ENCODE measurements around the gene BTG3. TPM values are rescaled to one million over a fixed set of nuclear protein-coding genes. Genes with fewer than 3 reads are reported as not detected.

The BTG3 gene
- total RNA-seq, 6 experiments from 2014 or later: 1.1 to 14.3 (median 5.6) TPM

DNA sequence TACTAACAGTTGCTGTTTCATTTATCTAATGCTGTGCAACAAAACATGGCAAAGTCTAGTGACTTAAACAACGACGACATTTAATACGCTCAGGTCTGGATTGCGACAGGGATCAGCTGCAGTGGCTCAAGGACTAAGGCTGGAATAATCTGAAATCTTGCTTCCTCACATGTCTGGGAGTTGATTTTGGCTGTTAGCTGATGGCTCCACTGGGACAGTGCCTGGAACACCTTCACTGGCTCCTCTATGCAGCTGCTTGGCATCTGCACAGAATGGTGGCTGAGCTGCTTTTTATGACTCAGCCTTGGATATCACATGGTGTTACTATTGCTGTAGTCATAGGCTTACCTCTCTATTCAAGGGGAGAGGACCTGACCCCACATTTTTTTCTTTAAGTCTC lies 24.0 kb upstream of the BTG3 start:
- intact Hi-C loops (cut with DNase I): no loop called here
- no peaks in the 10 kb centered on the region for H3K27me3 ChIP-seq
- ATAC-seq: no peak

DNA sequence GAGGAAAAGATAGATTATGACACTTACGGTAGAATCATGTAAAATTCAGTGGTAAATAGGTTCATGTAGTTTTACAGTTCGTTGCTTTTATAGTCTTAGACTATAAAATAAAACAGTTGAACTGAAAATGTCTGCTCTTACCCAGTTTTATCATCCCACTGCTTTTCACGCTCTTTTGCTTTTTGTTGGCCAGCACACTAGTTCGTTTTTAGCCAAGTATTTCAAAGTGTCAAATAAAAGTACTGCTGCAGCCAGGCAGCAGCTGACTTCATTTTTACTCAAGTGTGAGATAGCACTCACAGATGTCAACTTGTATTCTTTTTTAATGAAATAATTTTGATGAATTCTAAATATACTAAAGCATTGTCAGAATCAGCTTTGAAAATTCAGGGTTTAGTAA lies 18.5 kb upstream of the BTG3 start:
- no peaks in the 10 kb centered on the region for H3K36me3 ChIP-seq
- H3K27me3 ChIP-seq: no peaks in the 10 kb centered on the region
- 62% methylated on average over 4 of the region's 4 CpGs for WGBS (ENCODE audit: insufficient coverage, low coverage, low lambda C conversion rate, missing lambda C conversion rate)
- no peaks in the 10 kb centered on the region for H3K4me1 ChIP-seq
- no peaks in the 10 kb centered on the region for H3K9me3 ChIP-seq
- intact Hi-C loops (cut with DNase I): no loop called here
- DNase-seq (no peak), ATAC-seq (no peak)
- no peak overlapping the region for H3K4me3 ChIP-seq
- TF ChIP-seq CTCF (IDR thresholded peaks at IDR 0.05): no peak
- no peak overlapping the region for H3K27ac ChIP-seq

More for the DNA sequence above, 24.0 kb upstream of the BTG3 start:
- 70% methylated on average over 4 of the region's 4 CpGs for WGBS (ENCODE audit: insufficient coverage, low coverage, low lambda C conversion rate, missing lambda C conversion rate)
- no peak for TF ChIP-seq POLR2A (IDR thresholded peaks at IDR 0.05)
- TF ChIP-seq CTCF (IDR thresholded peaks at IDR 0.05): no peak
- Histone ChIP-seq H3K4me3 (no peak overlapping the region), H3K4me1 (no peaks in the 10 kb centered on the region), H3K27ac (no peak overlapping the region), H3K9me3 (no peaks in the 10 kb centered on the region), H3K36me3 (no peaks in the 10 kb centered on the region)
- DNase-seq: no peak

- DNase-seq (no peak), ATAC-seq (no peak)
- H3K27me3 ChIP-seq: no peaks in the 10 kb centered on the region
- intact Hi-C loops (cut with DNase I): no loop called here
- no peak overlapping the region for H3K4me3 ChIP-seq
- no peaks in the 10 kb centered on the region for H3K4me1 ChIP-seq
- no peak overlapping the region for H3K27ac ChIP-seq
- TF ChIP-seq POLR2A (IDR thresholded peaks at IDR 0.05): no peak
- no peak for TF ChIP-seq CTCF (IDR thresholded peaks at IDR 0.05)
- no peaks in the 10 kb centered on the region for H3K36me3 ChIP-seq
- WGBS (ENCODE audit: insufficient coverage, low coverage, low lambda C conversion rate, missing lambda C conversion rate): 78% methylated on average over 2 of the region's 2 CpGs
- H3K9me3 ChIP-seq: no peaks in the 10 kb centered on the region
Measured at GRCh38 chr21:17622018-17622417, 9.3 kb upstream of the BTG3 start.

DNA sequence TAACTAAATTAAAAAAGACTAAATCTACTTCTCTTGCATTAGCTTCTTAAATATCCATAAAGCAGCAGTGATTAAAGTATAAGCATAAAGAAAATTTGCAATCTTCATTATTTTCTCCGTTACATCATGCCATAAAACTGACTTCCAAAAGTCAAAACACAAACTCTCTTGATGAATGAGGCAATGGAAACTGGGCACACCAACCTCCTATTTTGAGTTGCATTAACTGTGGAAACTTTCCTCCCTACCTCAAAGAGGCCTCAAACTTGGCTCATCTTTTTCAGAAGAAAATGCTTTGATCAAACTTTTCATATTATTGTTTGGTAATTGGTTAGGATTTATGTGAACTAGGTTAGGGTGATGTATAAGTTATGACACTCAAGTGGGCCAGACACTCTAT lies 4.1 kb upstream of the BTG3 start:
- Histone ChIP-seq H3K27me3 (no peaks in the 10 kb centered on the region), H3K9me3 (no peaks in the 10 kb centered on the region), H3K27ac (no peak overlapping the region), H3K36me3 (no peaks in the 10 kb centered on the region), H3K4me3 (no peak overlapping the region), H3K4me1 (no peaks in the 10 kb centered on the region)
- intact Hi-C loops (cut with DNase I): no loop called here
- WGBS (ENCODE audit: insufficient coverage, low coverage, low lambda C conversion rate, missing lambda C conversion rate): 92% methylated on average over 1 of the region's 1 CpG
- no peak for DNase-seq
- no peak for TF ChIP-seq CTCF (IDR thresholded peaks at IDR 0.05)
- no peak for TF ChIP-seq POLR2A (IDR thresholded peaks at IDR 0.05)
- no peak for ATAC-seq

DNA sequence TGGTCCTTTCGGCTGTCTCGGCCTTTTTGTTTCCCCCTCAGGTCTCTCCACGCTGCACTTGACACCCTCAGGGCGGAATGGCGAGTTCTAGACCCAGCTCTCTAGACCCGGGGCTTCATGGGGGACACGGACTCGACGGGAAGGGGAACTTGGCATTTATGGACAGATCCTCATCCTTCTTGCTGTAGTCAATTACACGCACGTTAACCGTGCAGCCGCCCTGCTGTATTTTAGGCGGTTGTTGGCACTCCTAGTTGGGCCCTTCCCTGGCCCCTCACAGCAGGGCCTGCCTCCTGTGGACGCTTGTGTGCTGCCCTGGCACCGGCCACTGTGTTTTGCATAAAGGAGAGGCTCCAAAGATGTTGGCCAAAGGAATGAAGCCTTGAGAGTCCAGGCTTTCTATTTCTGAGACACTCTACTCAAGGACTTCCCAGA lies 558 bp upstream of the BTG3 start:
- peak in 3 of 4 donors; percentile 3 to 6 (median 3) for ATAC-seq
- intact Hi-C loops (cut with DNase I): no loop called here
- Histone ChIP-seq H3K4me1 (no peaks in the 10 kb centered on the region), H3K9me3 (no peaks in the 10 kb centered on the region), H3K4me3 (peak overlapping the region; percentile 62 to 72 (median 67)), H3K36me3 (no peaks in the 10 kb centered on the region), H3K27me3 (no peaks in the 10 kb centered on the region), H3K27ac (peak overlapping the region; percentile 71 to 84 (median 73))
- 27% methylated on average over 12 of the region's 16 CpGs for WGBS (ENCODE audit: insufficient coverage, low coverage, low lambda C conversion rate, missing lambda C conversion rate)
- TF ChIP-seq CTCF (IDR thresholded peaks at IDR 0.05) (no peak), POLR2A (IDR thresholded peaks at IDR 0.05) (no peak)
- no peak for DNase-seq

All from right lobe of liver (tissue), 6 donors.